ENCODE measurements around the gene MAGEF1. TPM values are rescaled to one million over a fixed set of nuclear protein-coding genes. Genes with fewer than 3 reads are reported as not detected.
"Not testable (repeated sequence)": the region's sequence is repeated elsewhere in the genome, so short reads cannot be mapped to it uniquely, and the experiment has no call there.

The MAGEF1 gene
- total RNA-seq, 1 donor from 2014 or later: 16.0 TPM

- H3K36me3 Mint-ChIP-seq (ENCODE audit: low read depth): no peaks in the 10 kb centered on the region
- DNase-seq (ENCODE audit: low spot score): no peak
- intact Hi-C loops (cut with micrococcal nuclease): no loop called here
- H3K9me3 Mint-ChIP-seq: no peaks in the 10 kb centered on the region
- peaks cover 10% of the 10 kb centered on the region for H3K4me1 Mint-ChIP-seq (ENCODE audit: low read depth)
- H3K27me3 Mint-ChIP-seq (ENCODE audit: low read depth): no peaks in the 10 kb centered on the region
- no peak overlapping the region for H3K27ac Mint-ChIP-seq
- no peak overlapping the region for H3K4me3 Mint-ChIP-seq (ENCODE audit: low read depth)
These were observed 28.0 kb upstream of the MAGEF1 start for GRCh38 chr3:184739594-184740505.

GRCh38 chr3:184738982-184739381 is 27.1 kb upstream of the MAGEF1 start:
- H3K4me1 Mint-ChIP-seq (ENCODE audit: low read depth): peaks cover 10% of the 10 kb centered on the region
- no peaks in the 10 kb centered on the region for H3K36me3 Mint-ChIP-seq (ENCODE audit: low read depth)
- no peak for DNase-seq (ENCODE audit: low spot score)
- intact Hi-C loops (cut with micrococcal nuclease): no loop called here
- no peaks in the 10 kb centered on the region for H3K27me3 Mint-ChIP-seq (ENCODE audit: low read depth)
- no peaks in the 10 kb centered on the region for H3K9me3 Mint-ChIP-seq
- H3K27ac Mint-ChIP-seq: no peak overlapping the region
- H3K4me3 Mint-ChIP-seq (ENCODE audit: low read depth): no peak overlapping the region

- intact Hi-C loops (cut with micrococcal nuclease): no loop called here
- Mint-ChIP-seq H3K4me3 (ENCODE audit: low read depth) (no peak overlapping the region), H3K9me3 (no peaks in the 10 kb centered on the region), H3K4me1 (ENCODE audit: low read depth) (peaks cover 10% of the 10 kb centered on the region), H3K27me3 (ENCODE audit: low read depth) (no peaks in the 10 kb centered on the region), H3K27ac (no peak overlapping the region), H3K36me3 (ENCODE audit: low read depth) (no peaks in the 10 kb centered on the region)
- no peak for DNase-seq (ENCODE audit: low spot score)
These were observed 26.6 kb upstream of the MAGEF1 start for GRCh38 chr3:184738506-184738890.

GRCh38 chr3:184737641-184738505 is 26.0 kb upstream of the MAGEF1 start:
- Mint-ChIP-seq H3K4me1 (ENCODE audit: low read depth) (peaks cover 10% of the 10 kb centered on the region), H3K4me3 (ENCODE audit: low read depth) (no peak overlapping the region), H3K9me3 (no peaks in the 10 kb centered on the region), H3K36me3 (ENCODE audit: low read depth) (no peaks in the 10 kb centered on the region), H3K27me3 (ENCODE audit: low read depth) (no peaks in the 10 kb centered on the region), H3K27ac (no peak overlapping the region)
- DNase-seq (ENCODE audit: low spot score): no peak
- intact Hi-C loops (cut with micrococcal nuclease): no loop called here

- no peak for DNase-seq (ENCODE audit: low spot score)
- no peaks in the 10 kb centered on the region for H3K27me3 Mint-ChIP-seq (ENCODE audit: low read depth)
- H3K36me3 Mint-ChIP-seq (ENCODE audit: low read depth): no peaks in the 10 kb centered on the region
- no peaks in the 10 kb centered on the region for H3K9me3 Mint-ChIP-seq
- peaks cover 10% of the 10 kb centered on the region for H3K4me1 Mint-ChIP-seq (ENCODE audit: low read depth)
- H3K27ac Mint-ChIP-seq: no peak overlapping the region
- intact Hi-C loops (cut with micrococcal nuclease): no loop called here
- no peak overlapping the region for H3K4me3 Mint-ChIP-seq (ENCODE audit: low read depth)
These were observed 25.2 kb upstream of the MAGEF1 start for GRCh38 chr3:184737063-184737462.

GRCh38 chr3:184734903-184735701 is 23.2 kb upstream of the MAGEF1 start:
- no peak for DNase-seq (ENCODE audit: low spot score)
- Mint-ChIP-seq H3K9me3 (no peaks in the 10 kb centered on the region), H3K27ac (no peak overlapping the region), H3K36me3 (ENCODE audit: low read depth) (no peaks in the 10 kb centered on the region), H3K4me3 (ENCODE audit: low read depth) (no peak overlapping the region), H3K4me1 (ENCODE audit: low read depth) (no peaks in the 10 kb centered on the region), H3K27me3 (ENCODE audit: low read depth) (peaks cover 2% of the 10 kb centered on the region)
- intact Hi-C loops (cut with micrococcal nuclease): no loop called here

- no peaks in the 10 kb centered on the region for H3K9me3 Mint-ChIP-seq
- H3K36me3 Mint-ChIP-seq (ENCODE audit: low read depth): no peaks in the 10 kb centered on the region
These were observed 22.2 kb upstream of the MAGEF1 start for GRCh38 chr3:184733971-184734608.

GRCh38 chr3:184733181-184733580 is 21.3 kb upstream of the MAGEF1 start:
- no peaks in the 10 kb centered on the region for H3K9me3 Mint-ChIP-seq
- no peak overlapping the region for H3K27ac Mint-ChIP-seq
- DNase-seq (ENCODE audit: low spot score): no peak
- intact Hi-C loops (cut with micrococcal nuclease): no loop called here
- H3K27me3 Mint-ChIP-seq (ENCODE audit: low read depth): peaks cover 3% of the 10 kb centered on the region
- no peaks in the 10 kb centered on the region for H3K4me1 Mint-ChIP-seq (ENCODE audit: low read depth)
- no peak overlapping the region for H3K4me3 Mint-ChIP-seq (ENCODE audit: low read depth)
- H3K36me3 Mint-ChIP-seq (ENCODE audit: low read depth): no peaks in the 10 kb centered on the region

More at GRCh38 chr3:184733971-184734608, 22.2 kb upstream of the MAGEF1 start:
- no peak for DNase-seq (ENCODE audit: low spot score)
- intact Hi-C loops (cut with micrococcal nuclease): no loop called here
- Mint-ChIP-seq H3K27ac (no peak overlapping the region), H3K27me3 (ENCODE audit: low read depth) (peaks cover 3% of the 10 kb centered on the region), H3K4me1 (ENCODE audit: low read depth) (no peaks in the 10 kb centered on the region), H3K4me3 (ENCODE audit: low read depth) (no peak overlapping the region)

GRCh38 chr3:184731786-184732537 is 20.1 kb upstream of the MAGEF1 start:
- Mint-ChIP-seq H3K27me3 (ENCODE audit: low read depth) (peaks cover 7% of the 10 kb centered on the region), H3K27ac (no peak overlapping the region), H3K36me3 (ENCODE audit: low read depth) (no peaks in the 10 kb centered on the region), H3K9me3 (no peaks in the 10 kb centered on the region), H3K4me3 (ENCODE audit: low read depth) (no peak overlapping the region), H3K4me1 (ENCODE audit: low read depth) (no peaks in the 10 kb centered on the region)
- intact Hi-C loops (cut with micrococcal nuclease): no loop called here
- no peak for DNase-seq (ENCODE audit: low spot score)

GRCh38 chr3:184730924-184731323 is 19.1 kb upstream of the MAGEF1 start:
- Mint-ChIP-seq H3K27me3 (ENCODE audit: low read depth) (peaks cover 7% of the 10 kb centered on the region), H3K36me3 (ENCODE audit: low read depth) (no peaks in the 10 kb centered on the region), H3K4me1 (ENCODE audit: low read depth) (no peaks in the 10 kb centered on the region), H3K27ac (no peak overlapping the region), H3K9me3 (no peaks in the 10 kb centered on the region), H3K4me3 (ENCODE audit: low read depth) (no peak overlapping the region)
- no peak for DNase-seq (ENCODE audit: low spot score)
- intact Hi-C loops (cut with micrococcal nuclease): no loop called here

GRCh38 chr3:184729154-184729553 is 17.3 kb upstream of the MAGEF1 start:
- not testable (repeated sequence) for H3K36me3 Mint-ChIP-seq (ENCODE audit: low read depth); H3K27me3 Mint-ChIP-seq (ENCODE audit: low read depth); DNase-seq (ENCODE audit: low spot score); H3K4me1 Mint-ChIP-seq (ENCODE audit: low read depth); H3K27ac Mint-ChIP-seq; H3K4me3 Mint-ChIP-seq (ENCODE audit: low read depth); H3K9me3 Mint-ChIP-seq
- intact Hi-C loops (cut with micrococcal nuclease): loop anchor here (5.0 kb wide), 1 partner anchor 48 kb away; no protein-coding TSS in a partner anchor
